Liver (tissue), 3 donors: Measurements from ENCODE around the gene AIPL1.

Experiments
- ATF3 ChIP-seq: IDR thresholded peaks from 2 replicates; pipeline ENCODE4 v1.6.1; 2016; ENCODE audit warnings: antibody characterized with exemption
- CTCF ChIP-seq: fragments of 150-350 bp; IDR thresholded peaks from 2 replicates; pipeline ENCODE4 v1.5.1; 2017; ENCODE audit warnings: improper control_type of control experiment, low read depth, low read length; ENCODE audit not compliant: missing input control
- EGR1 ChIP-seq, 2 donors: IDR thresholded peaks; 2 replicates each; pipeline ENCODE4 v1.6.1; 2016 to 2018; ENCODE audit warnings: antibody characterized with exemption in 2 of 2, low read depth in 2 of 2
- FOXA2 ChIP-seq: IDR thresholded peaks from 2 replicates; pipeline ENCODE4 v1.6.1; 2016; ENCODE audit warnings: antibody characterized with exemption
- RAD21 ChIP-seq, 2 donors: IDR thresholded peaks; 2 replicates each; pipeline ENCODE4 v1.6.1; 2016; ENCODE audit warnings: antibody characterized with exemption in 2 of 2, mild to moderate bottlenecking in 2 of 2
- REST ChIP-seq: IDR thresholded peaks from 2 replicates; pipeline ENCODE4 v1.6.1; 2016; ENCODE audit warnings: antibody characterized with exemption, mild to moderate bottlenecking
- TAF1 ChIP-seq: conservative IDR thresholded peaks from 2 replicates; pipeline ENCODE4 v1.6.1; 2016; ENCODE audit warnings: antibody characterized with exemption, mild to moderate bottlenecking
- donor health status: healthy.
- donor health status: healthy.

- TF ChIP-seq ATF3, result no peak
- no peak for TF ChIP-seq CTCF
- no peak for TF ChIP-seq RAD21 (IDR thresholded peaks at IDR 0.05)
- TF ChIP-seq FOXA2, result no peak
- TF ChIP-seq TAF1, result no peak
- TF ChIP-seq REST, result no peak
- no peak for TF ChIP-seq EGR1 (IDR thresholded peaks at IDR 0.05; ENCODE audit: low read depth in 2 of 2)
Observed at GRCh38 chr17:6476076-6476809, 41.3 kb upstream of the AIPL1 start.
